ENCODE measurements around the gene ZDHHC13. TPM values are rescaled to one million over a fixed set of nuclear protein-coding genes. Genes with fewer than 3 reads are reported as not detected.
A peak's percentile ranks its signal among the peaks of the same experiment; 100 is the strongest.
"Not testable (repeated sequence)": the region's sequence is repeated elsewhere in the genome, so short reads cannot be mapped to it uniquely, and the experiment has no call there.

The ZDHHC13 gene
- total RNA-seq, 1 donor: 20.3 TPM

DNA sequence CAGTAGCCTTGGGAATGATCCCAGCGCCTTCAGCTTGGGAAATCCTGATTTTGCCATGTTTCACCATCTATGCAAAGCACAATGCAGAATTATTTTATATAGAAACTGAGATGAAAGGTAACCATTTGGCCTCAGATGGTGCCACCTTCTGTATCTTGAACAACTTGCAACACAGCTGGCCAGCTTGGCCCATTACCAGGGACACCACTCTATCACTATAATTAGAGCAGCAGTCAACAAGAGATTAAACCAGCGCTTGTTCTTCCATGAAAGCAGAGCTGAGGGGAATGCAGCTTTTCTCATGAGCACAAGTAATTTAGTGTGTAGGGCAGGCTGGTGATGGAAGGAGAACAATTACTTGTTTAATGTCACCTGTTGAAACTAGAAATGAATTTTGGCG lies 6.7 kb upstream of the ZDHHC13 start:
- no peak for DNase-seq (ENCODE audit: low read depth)
- TF ChIP-seq, protein P1, sequence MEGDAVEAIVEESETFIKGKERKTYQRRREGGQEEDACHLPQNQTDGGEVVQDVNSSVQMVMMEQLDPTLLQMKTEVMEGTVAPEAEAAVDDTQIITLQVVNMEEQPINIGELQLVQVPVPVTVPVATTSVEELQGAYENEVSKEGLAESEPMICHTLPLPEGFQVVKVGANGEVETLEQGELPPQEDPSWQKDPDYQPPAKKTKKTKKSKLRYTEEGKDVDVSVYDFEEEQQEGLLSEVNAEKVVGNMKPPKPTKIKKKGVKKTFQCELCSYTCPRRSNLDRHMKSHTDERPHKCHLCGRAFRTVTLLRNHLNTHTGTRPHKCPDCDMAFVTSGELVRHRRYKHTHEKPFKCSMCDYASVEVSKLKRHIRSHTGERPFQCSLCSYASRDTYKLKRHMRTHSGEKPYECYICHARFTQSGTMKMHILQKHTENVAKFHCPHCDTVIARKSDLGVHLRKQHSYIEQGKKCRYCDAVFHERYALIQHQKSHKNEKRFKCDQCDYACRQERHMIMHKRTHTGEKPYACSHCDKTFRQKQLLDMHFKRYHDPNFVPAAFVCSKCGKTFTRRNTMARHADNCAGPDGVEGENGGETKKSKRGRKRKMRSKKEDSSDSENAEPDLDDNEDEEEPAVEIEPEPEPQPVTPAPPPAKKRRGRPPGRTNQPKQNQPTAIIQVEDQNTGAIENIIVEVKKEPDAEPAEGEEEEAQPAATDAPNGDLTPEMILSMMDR (IDR thresholded peaks at IDR 0.05; ENCODE audit: insufficient read depth, low read depth, low read length): no peak
- H3K4me3 ChIP-seq (ENCODE audit: low read depth, low read length): no peak overlapping the region

DNA sequence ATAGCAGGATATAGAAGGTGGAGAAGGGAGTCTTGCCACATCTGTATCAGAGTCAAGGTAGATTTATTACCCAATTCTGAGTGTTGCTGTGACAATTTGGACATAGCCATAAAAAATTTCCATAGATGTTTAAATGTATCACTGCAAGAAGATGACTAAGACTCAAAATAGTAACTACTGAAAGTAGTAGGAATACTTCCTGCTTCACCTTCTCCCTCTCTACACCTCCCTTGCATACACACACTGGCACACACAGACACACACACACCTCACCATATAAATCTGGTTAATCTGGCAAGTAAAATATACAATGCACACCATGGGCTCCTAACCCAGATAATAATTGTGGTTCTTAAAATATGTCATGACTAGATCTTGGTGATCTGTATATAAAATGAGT lies 5.2 kb upstream of the ZDHHC13 start:
- H3K4me3 ChIP-seq (ENCODE audit: low read depth, low read length): no peak overlapping the region
- TF ChIP-seq, protein P1 (IDR thresholded peaks at IDR 0.05; ENCODE audit: insufficient read depth, low read depth, low read length): no peak
- DNase-seq (ENCODE audit: low read depth): no peak

- DNase-seq (ENCODE audit: low read depth): no peak
- TF ChIP-seq, protein P1 (IDR thresholded peaks at IDR 0.05; ENCODE audit: insufficient read depth, low read depth, low read length): no peak
- H3K4me3 ChIP-seq (ENCODE audit: low read depth, low read length): peak overlapping the region; percentile 90
These were observed 545 bp upstream of the ZDHHC13 start for GRCh38 chr11:19116276-19116970.

- peak overlapping the region; percentile 90 for H3K4me3 ChIP-seq (ENCODE audit: low read depth, low read length)
- DNase-seq (ENCODE audit: low read depth): no peak
- TF ChIP-seq, protein P1 (IDR thresholded peaks at IDR 0.05; ENCODE audit: insufficient read depth, low read depth, low read length): no peak
These were observed 761 bp downstream of the ZDHHC13 start for GRCh38 chr11:19117760-19118097.

GRCh38 chr11:19121646-19122045 lies 4.7 kb downstream of the ZDHHC13 start:
- DNase-seq (ENCODE audit: low read depth): no peak
- TF ChIP-seq, protein P1 (IDR thresholded peaks at IDR 0.05; ENCODE audit: insufficient read depth, low read depth, low read length): no peak
- no peak overlapping the region for H3K4me3 ChIP-seq (ENCODE audit: low read depth, low read length)

DNA sequence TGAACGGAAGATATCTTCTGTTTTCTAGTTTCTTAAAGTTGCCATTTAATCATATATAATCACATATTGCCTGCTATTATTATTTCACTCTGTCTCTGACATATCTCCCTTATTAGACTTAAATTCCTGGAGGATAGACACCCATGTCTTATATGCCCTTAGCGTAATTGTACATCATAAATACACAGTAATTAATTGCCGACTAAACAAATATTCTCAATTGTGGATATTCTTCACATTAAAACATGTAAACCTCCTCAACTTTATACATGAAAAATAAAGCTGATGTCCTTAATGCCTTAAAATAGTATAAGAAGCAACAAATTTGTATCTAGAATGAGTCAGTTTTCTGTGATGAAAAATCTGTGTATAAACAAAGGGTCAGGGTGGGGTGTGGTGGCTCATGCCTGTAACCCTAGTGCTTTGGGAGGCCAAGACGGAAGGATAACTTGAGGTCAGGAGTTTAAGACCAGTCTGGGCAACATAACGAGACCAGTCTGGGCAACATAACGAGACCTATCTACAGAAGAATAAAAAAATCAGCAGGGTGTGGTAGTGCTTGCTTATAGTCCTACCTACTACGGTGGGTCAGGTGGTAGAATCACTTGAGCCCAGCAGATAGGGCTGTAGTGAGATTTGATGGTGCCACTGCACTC lies 6.1 kb downstream of the ZDHHC13 start:
- no peak overlapping the region for H3K4me3 ChIP-seq (ENCODE audit: low read depth, low read length)
- DNase-seq (ENCODE audit: low read depth): no peak
- TF ChIP-seq, protein P1 (IDR thresholded peaks at IDR 0.05; ENCODE audit: insufficient read depth, low read depth, low read length): no peak

DNA sequence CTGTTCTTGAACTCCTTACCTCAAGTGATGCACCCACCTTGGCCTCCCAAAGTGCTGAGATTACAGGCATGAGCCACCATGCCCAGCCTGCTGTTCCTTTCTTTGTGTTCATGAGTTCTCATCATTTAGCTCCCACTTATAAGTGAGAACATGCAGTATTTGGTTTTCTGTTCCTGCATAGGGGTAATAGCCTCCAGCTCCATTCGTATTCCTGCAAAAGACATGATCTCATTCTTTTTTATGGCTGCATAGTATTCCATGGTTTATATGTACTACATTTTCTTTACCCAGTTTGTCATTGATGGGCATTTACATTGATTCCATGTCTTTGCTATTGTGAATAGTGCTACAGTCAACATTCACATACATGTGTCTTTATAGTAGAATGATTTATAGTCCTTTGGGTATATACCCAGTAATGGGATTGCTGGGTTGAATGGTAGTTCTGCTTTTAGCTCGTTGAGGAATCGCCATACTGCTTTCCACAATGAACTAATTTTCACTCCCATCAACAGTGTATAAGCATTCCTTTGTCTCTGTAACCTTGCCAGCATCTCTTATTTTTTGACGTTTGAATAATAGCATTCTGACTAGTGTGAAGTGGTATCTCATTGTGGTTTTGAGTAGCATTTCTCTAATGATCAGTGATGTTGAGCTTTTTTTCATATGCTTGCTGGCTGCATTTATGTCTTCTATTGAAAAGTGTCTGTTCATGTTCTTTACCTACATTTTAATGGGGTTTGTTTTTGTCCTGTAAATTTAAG lies 9.8 kb downstream of the ZDHHC13 start:
- DNase-seq (ENCODE audit: low read depth); H3K4me3 ChIP-seq (ENCODE audit: low read depth, low read length): not testable (repeated sequence)
